HK-2 (cell line): Measurements from ENCODE around the gene DFFB.

Source experiments
- DNase-seq: peaks from one replicate; pipeline ENCODE4 v3.0.0-alpha.2; 2018; ENCODE audit not compliant: unreplicated experiment

The DFFB gene

GRCh38 chr1:3895951-3896325, 38.7 kb downstream of the DFFB start:
- no peak for DNase-seq

DNA sequence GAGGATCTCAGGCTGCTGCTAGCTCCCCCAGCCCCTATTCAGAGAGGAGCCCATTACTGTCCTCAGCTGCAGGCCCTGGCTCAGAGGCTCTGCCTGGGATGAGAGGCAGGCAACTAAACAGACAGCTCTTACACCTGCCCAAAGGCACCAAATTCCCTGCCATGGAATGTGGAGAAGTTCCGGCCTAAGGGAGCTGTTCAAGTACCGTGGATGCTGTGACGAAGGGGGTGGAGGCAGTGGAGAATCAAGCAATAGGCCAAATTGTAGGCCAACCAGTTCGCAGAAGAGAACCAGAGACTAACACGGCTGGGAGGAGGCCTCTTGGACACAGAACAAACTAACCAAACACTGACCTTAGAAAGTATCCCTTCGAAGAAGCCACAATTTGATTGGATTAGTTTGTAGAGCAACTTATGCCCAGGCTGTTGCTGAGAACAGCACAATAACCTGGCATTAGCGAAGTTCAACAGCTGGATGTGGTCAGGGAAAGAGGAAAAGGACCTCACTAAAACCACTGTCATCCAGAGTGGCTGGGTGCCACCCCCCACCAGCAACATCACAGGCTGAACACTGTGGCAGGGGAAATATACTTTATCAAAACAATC, 39.2 kb downstream of the DFFB start:
- DNase-seq, result no peak

- no peak for DNase-seq
These were observed 41.1 kb downstream of the DFFB start for GRCh38 chr1:3898475-3898735.

GRCh38 chr1:3898994-3899753, 41.9 kb downstream of the DFFB start:
- no peak for DNase-seq

GRCh38 chr1:3899754-3900149, 42.5 kb downstream of the DFFB start:
- no peak for DNase-seq

- DNase-seq, result peak; percentile 94
These were observed 43.1 kb downstream of the DFFB start, which contains the start of gene C1orf174 for GRCh38 chr1:3900150-3900968. C1orf174 (minus strand) TSS chr1:3900272; CDS start chr1:3900186, 86 bp downstream.

GRCh38 chr1:3900969-3901529, 43.8 kb downstream of the DFFB start:
- DNase-seq, result peak; percentile 96

- DNase-seq, result no peak
These were observed 44.8 kb downstream of the DFFB start for GRCh38 chr1:3902111-3902511.

GRCh38 chr1:3902571-3903091, 45.4 kb downstream of the DFFB start:
- no peak for DNase-seq

GRCh38 chr1:3903141-3904005, 46.1 kb downstream of the DFFB start:
- no peak for DNase-seq

GRCh38 chr1:3904006-3904842, 46.9 kb downstream of the DFFB start:
- no peak for DNase-seq

- no peak for DNase-seq
These were observed 47.5 kb downstream of the DFFB start for GRCh38 chr1:3904843-3905185.

DNA sequence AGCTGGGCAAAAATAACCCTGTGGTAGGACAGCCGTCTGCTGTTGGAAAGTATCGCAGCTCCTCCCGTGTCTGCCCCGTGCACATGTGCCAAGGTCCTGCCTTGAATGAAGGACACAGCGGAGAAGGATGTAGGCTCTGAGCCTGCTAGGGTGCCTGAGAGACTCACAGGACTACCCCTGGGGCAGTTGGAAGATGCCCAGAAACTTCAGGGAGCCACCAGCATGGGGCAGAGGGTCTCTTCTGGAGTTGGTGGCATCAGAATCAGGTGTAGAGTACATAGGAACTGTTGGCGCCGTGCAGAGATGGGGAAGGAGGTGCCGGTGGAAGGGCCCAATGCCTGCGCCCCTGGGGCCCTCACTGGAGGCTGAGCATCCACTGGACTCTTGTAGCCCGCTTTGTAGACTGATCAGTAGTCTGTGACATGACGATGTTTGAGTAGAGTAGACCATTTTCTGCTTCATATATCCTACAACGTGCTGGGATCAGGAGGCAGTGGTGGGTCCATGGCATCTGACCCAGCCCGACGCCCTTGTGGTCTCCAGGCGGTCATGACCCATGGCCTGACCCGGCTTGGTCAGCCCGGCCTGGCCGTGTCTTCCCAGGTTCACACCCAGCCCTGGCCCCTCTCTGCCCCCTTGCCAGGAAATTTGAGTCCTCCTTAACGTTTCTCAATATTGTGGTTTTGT, 48.1 kb downstream of the DFFB start:
- no peak for DNase-seq

DNA sequence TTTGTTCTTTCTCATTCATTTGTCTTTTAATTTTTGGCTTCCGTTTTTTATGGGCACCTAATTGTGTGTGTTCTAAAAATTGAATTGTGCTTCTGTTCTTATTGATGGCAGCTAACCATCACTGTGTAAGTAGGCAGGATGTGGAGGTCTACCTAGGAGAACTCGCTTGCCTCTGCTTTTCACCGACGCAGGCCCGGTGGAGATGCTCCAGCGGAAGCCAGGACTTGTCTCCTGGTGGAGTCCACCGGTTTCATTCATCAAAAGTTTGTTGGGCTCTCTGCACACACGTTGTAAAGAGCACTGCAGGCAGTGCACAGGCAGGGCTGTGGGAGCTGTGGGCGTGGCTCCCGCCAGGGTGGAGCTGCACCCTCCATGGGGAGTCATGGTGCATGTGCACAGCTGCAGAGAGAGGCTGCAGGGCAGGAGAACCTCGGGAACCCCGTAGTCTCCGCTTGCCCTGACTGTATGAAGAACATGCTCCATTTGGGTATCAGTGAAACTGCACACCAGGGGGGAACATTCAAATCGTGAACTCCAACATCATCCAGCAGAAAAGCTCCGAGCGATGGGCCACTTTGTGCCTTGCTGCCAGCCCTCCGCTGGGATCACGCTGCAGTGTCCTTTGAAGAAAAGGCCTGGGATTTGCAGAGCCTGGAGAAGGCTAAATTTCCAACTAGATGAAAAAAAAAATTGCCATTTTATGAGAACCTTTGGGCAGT, 48.8 kb downstream of the DFFB start:
- DNase-seq, result no peak

DNA sequence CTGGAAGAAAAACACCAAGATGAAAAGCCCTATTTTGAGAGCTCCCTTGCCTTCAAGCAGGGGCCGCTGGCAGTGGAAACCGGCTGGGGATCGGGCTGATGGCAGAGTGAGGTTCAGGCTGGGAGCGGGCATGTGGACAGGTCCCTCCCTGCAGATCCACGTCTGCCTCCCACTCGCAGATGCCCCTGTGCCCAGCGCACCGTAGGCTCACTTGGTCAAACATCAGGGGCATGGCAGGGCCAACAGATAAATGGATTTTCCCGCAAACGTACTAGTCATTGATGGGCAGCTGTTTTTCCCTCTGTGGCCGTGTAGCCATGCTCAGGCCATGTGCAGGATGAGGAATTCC, 49.4 kb downstream of the DFFB start:
- no peak for DNase-seq

GRCh38 chr1:3907031-3907534, 49.8 kb downstream of the DFFB start:
- no peak for DNase-seq

- DNase-seq, result no peak
These were observed 50.4 kb downstream of the DFFB start for GRCh38 chr1:3907621-3908165.

DNA sequence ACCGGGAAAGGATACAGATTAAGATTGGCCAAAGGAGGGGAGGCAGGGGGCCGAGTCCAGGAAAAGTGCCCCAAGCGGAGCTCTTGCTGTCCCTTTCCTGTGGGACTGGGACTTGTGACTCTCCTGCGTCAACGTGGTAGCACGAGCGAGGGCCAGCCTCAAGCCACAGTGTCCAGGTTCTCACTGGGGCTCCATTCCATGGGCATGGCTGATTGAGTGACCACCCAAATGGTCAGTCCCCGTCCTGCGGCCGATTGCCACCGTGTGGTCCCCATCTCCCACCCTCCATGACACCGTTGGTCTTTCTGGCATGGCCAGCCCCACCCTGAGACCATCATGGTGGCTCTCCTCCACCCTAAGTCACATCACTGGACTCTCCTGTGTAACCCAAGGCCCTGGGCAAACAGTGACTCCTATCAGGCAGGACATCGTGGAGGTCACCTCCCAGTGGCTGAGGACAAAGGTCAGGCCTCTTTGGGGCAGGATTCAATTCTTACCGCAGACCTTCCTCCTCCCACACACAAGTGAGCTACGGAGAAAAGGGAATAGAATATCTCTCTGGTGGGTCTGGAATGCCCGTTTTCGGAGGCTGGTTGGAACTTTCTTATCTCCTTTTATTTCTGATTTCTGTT, 51.7 kb downstream of the DFFB start:
- no peak for DNase-seq

DNA sequence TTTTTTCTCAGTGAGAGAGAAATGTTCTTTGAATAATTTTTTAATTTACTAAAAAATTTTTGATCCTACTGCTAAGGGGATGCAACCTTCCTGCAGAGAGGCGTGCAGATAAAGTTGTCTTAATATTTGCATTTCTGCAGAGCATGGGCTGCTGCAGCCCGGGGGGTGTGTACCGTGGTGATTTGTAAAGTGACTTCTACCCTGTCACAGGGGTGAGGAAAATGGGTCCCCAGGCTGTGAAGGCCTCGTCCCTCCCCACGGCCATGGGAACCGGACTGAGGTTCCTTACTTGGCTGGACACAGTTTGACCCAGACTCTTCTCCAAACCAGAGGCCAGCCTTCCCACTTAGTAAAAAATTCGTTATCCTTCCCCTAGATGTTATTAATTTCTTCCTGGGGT, 52.3 kb downstream of the DFFB start:
- no peak for DNase-seq
